GM21576 (cell line): ENCODE data around the gene ALDOA.
A peak's percentile ranks its signal among the peaks of the same experiment; 100 is the strongest.

Experiments
- ATAC-seq: cut with Tn5 transposase; IDR thresholded peaks from one replicate; pipeline ENCODE4 v1.9.1; 2021; ENCODE audit warnings: mild to moderate bottlenecking, moderate library complexity; ENCODE audit not compliant: unreplicated experiment

ALDOA gene

DNA sequence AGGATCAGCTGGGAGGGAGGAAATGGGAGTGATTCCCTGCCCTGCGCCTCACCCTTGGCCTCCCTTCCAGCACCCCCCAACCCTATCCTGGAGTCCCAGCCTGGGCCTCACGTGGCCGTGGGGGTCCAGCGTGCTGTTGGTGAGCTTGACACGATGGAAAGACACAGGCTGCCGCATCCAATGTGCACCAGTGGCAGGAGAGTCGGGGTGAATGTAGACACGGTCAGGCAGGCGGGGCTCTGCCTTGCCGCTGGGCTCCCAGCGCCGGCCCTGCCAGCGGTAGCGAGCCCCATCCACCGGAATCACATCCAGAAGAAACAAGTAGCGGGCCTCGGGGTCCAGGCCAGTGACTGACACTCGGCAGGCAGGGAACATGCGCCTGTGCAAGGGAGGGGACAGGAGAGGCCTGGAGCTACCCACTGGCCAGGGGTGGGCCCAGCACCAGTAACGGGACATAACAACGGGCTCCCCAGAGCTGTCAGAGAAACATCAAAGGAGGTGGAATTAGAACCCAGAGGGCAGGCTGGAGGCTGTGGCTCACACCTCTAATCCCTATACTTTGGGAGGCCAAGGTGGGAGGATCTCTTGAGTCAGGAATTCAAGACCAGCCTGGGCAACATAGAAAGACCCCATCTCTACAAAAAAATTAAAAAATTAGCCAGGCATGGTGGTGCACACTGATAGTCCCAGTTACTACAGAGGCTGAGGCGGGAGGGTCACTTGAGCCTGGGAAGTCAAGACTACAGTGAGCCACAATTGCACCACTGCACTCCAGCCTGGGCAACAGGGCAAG is 23.5 kb downstream of the ALDOA start:
- ATAC-seq, result no peak

DNA sequence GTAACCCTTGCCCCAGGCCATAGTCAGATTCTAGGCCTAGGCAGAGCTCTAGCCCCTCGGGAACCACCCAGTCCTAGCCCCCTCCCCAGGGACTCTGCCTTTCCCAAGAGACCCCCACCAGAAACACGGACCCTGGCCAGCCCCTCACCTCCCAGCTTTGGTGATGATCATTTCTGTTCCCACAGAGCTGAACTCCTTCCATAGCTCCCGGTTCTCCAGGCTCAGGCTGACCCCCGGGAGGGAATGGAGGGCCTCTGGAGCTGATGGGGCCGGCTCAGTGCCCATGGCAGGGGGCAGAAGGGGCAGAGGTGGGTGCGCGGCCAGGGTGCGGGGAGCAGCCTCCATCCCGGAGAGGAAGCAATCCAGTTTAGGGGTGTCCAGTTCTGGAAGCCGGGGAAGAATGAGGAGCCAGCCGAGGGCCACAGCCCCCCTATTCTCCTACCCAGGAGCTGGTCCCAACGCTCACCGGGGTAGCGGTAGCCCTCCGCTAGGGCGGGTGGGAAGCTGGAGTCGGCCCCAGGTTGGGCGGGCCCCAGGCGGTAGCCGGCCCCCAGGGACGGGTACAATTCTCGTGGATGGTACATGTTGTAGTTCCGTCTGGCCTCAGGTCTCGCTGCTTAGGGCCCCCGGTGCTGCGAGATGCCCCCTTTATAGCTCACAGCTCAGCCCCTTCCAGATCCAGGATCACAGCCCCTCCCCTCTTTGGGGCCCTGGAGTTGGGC is 25.2 kb downstream of the ALDOA start:
- ATAC-seq, result no peak

DNA sequence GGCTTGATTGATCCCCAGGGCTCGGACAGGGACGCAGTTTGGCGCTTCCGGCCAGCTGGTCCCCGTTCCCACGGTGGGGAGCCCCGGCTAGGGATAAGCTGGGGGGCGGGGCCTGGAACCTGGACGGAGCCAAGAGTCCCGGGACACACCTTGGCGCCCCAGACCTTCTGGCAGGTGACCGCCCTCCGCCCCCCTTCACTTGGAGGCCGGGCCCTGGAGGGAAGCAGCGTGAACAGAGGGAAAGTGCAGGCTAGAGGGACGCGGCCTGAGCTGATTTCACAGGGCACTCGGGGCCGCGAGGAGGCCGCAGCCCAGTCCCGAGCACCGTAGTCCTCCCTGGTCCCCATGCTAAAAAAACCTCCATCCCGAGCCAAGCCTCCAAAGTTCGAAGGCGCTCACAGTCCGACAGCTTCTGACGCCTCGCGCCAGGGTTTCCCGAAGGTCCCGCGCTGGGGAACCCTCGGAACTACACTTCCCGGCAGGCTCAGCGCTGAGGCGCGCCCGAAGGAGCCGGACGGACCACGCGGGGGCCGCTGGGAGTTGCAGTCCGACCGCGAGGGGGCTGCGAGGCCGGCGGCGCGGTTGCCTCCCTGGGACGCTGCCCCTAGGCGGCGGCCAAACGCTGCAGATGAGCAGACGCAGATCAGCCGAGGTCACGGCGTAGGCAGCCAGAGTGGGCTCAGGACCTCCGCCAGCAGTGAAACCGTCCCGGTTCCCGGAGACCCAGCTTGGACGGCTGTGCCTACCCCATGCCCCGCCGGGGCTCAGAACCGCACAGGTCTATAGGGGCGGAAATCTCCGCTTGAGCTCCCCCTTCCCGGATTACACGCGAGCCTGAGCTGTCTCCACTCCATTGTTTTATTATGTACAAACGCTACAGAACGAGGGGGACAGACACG is 26.2 kb downstream of the ALDOA start, which contains the start of gene TBX6:
Gene TBX6, minus strand, starts transcription at position 451 of the 899 bp plus-strand sequence. CDS start 731 bp downstream, outside the sequence.
- ATAC-seq, result peak; percentile 50

DNA sequence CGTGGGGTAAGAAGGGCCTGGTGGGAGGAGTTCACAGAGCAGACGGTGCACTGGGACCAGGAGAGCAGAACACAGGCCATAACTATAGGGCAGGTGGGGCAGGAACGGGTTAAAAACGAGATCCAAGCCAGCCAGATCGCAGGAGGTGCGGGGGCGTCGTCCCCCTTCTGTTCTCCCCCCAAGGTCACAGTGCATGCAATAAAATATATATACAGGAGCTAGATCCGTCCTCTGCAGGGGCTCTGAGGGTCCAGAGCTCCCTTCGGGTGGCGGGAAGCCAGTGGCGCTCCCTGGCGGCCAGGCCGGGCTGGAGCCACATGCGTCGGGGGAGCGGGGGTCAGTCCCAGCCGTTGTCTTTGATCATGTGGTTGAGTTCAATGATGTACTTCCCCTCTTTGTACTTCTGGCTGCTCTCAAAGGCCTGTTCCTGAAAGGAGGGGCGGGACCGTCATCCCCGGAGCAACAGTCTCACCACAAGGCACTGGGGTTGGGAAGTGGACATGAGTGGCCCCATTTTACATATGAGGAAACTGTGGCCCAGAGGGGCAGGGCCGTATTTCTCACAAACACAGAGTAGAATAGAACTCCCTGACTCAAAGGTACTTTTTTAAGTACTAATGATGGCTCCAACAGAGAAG is 26.9 kb downstream of the ALDOA start:
- ATAC-seq, result peak; percentile 36

DNA sequence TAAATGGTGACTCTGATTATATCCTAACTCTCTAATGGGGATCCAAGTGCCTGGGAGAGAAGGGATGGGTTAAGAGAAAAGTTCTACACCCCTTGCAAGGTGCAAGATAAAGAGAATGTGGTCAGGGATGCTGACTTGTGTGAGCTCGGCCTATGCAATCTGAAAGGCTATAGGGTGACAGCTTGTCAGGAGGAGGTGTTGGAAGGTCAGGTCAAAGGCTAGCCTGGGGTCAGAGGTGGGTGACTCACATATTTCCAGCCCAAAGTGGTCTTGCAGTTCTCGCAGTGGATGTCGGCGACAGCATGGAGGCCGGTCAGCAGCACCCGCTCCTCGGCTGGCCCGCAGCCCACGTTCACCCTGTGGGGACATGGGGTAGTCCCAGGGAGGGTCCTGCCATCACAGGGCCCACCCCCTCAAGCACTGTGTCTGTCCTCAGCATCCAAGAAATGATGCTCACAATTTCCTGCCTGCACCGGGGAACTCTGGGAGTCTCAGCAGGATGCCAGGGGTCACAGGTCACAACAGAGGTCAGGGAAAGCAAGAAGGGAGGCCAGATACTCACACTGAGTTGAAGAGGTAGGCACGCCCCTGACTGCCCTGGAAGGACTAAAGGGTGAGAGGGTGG is 29.1 kb downstream of the ALDOA start:
- ATAC-seq, result no peak

DNA sequence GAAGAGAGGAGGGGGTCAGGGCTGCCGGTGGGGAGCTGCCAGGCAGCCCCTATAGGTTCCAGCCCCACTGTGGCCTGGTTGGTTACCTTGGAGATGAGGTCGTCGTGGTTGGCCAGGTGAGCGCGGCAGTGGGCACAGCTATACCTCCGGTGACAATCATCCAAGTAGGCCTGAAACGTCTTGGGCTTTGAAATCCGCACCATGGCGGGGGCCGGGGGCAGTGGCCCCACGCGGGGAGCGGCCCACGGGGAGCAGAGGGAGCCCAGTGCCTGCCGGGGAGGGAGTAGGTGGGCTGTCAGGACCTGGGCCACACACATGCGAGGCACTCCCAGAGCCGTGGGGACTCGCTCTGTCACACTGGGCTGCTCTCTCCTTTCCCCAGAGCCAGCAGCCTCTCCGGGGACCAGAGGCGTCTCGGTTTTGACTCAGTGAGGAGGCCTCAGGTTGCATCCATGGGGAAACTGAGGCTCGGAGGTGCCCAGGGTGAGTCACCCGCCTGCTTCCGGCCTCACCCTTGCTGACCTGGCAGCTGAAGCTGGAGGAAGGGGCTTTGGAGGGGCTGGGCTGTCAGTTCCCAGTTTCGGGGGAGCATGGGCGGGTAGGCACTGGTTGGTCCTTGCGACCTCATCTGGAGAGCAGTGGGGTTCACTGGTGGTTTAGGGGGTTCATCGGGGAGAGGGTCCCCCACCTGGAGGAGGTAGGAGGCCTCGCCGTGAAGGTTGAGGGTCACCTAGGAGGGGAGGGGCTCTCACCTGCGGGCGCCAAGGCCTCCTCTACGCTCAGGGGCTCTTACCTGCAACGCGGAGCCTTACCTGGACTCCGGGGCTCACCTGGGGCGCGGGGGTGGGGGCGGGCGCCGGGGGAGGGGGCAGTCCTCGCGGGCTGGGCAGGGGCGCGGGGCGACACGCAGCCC is 29.9 kb downstream of the ALDOA start:
- ATAC-seq, result no peak

DNA sequence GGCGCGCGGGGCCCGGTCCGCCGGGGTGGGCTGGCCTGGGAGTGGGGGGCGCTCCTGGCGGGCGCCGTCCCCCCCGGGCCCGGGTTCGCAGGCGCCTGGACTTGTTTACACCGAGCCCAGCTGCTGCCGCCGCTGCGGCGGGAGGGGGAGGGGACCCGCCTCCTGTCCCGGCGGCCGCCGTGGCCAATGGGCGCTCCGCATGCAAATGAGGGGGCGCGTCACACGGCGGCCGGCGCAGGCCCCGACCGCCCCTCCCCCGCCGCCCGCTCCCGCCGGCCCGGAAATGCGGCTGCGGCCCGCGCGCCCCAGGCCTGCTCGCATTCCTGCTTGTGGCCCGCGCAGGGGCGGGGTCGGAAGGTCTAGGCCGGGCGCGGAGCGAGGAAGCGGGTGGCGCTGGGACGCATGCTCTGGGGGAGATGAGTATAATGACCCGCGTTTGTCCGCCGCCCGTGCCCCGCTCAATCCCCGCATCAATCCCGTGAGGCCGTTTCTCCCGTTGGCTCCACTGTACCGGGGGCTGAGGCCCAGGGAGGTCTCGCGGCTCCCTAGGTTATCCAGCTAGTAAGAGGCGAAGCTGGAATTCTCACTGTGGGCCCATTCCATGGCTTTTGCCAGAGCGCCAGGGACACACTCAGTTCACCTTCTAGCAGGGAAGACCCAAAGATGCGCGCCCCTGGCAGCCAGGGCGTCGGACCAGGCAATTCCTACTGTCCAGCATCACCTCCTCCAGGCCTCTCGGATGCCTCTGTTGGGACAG is 30.7 kb downstream of the ALDOA start, which contains the start of gene YPEL3:
Gene YPEL3, minus strand, starts transcription at position 109 of the 757 bp plus-strand sequence. CDS start 731 bp downstream, outside the sequence.
- ATAC-seq, result peak; percentile 29

DNA sequence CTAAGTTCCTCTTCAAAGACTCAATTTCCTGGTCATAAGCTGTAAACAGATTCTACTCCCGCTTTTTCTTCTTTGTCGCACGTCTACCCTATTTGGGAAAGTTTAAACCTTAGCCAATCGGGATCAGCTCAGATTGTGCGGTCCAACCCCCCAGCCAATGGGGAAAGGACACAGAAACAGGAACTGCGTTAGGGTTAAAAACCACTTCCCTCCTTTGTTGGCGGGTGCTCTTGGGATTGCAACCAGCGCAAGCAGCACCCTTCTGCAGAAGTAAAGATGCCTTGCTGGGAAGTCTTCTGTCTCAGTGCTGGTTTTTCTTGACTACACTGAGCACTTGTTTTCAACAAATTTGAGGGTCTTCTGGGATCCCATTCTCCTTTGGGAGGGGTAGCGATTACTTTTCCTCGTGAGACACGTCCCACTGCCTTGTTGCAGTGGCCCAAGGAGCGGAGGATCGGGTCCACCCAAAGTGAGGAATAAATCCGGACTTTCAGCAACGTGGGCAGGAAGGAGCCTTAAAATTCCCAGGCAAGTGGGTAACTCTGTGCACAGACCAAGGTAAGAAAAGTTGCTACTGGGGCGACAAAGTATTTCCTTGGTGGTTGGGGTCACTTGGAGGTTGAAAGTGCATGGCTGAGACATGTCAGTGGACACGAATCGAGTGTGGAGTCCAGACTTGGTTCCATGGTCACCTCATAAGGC is 31.5 kb downstream of the ALDOA start:
- ATAC-seq, result no peak

DNA sequence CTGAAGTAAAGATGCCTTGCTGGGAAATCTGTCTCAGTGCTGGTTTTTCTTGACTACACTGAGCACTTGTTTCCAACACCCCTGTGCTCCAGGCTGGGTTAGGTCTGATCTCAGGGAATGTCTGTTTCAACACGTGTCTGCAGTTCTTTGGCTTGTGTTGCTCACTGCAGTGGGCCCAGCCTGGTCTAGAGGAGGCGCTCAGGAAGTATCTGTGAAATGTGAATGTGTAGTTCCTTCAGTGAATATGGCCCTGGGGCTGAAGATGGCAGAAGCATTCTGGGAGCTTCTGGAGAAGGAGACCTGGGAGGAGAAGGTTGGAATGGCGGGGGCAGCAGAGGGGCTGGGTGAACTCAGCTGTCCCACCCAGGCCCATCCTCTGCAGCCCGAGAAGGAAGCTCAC is 38.5 kb downstream of the ALDOA start:
- no peak for ATAC-seq

DNA sequence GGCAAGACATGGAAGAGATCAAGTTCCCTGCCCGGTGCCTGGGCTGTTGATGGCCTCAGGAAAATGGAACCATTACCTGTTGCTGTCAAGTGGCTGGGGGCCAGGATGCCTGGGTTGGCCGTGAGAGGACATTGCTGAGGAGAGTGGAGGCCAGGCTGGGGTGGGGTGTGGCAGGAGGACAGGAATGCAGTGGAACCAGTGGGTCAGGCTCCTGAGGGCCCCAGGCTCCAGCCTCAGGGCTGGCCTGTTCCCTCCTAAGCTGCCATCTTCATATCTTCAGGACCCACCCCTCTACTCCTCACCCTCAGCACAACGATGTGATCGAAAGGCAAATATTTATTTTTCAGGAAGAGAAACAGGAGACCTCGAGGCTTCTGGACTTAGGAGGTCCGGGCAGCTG is 38.9 kb downstream of the ALDOA start:
- ATAC-seq, result no peak

DNA sequence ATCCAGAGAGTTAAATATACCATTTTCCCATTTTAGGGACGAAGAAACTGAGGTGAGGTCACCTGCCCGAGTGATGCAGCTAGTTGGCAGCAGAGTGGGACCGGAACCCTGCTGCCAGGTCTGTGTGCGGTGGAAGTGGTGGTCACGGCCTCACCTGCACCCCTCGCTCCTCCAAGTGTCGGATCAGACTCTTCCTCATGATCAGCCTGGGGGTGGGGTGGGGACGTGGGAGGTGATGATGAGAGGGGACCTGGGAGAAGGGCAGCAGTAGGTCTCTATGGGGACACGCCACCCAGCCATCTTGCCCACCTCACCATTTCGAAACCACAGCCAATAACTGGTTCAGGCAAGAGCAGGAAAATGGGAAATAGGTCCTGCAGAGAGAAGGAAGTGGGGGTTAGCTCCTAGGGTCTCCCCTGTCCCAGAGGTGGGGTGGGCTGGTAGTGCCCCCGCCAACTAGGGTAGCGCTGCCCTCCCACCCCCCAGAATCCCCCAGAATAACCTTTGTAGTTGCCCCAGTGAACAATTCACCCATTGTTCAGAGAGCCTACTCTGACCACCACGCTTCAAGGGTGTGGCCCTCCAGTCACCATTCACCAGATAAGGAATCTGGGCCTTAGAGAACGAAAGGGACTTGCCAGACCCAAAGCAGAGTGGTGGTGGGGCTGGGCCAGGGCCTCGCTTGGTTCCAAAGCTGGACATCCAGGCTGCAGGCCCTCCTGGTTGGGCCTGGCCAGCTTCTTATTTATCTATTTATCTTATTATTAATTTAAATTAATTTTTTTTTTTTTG is 42.7 kb downstream of the ALDOA start:
- ATAC-seq, result no peak

DNA sequence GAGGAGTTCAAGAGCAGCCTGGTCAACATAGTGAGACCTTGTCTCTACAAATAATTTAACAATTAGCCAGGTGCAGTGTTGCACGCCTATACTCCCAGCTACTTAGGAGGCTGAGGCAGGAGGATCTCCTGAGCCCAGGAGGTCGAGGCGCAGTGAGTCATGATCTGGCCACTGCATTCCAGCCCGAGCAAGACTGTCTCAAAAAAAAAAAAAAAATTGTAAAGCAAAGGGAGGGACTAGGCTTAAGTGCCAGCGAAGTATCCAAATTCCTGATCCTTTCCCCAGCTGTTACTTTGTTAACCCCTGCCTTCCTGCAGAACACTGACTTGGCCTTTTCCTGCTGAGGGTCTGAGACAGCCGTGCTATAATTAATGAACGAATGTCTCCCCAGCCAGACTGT is 45.1 kb downstream of the ALDOA start:
- ATAC-seq, result no peak

DNA sequence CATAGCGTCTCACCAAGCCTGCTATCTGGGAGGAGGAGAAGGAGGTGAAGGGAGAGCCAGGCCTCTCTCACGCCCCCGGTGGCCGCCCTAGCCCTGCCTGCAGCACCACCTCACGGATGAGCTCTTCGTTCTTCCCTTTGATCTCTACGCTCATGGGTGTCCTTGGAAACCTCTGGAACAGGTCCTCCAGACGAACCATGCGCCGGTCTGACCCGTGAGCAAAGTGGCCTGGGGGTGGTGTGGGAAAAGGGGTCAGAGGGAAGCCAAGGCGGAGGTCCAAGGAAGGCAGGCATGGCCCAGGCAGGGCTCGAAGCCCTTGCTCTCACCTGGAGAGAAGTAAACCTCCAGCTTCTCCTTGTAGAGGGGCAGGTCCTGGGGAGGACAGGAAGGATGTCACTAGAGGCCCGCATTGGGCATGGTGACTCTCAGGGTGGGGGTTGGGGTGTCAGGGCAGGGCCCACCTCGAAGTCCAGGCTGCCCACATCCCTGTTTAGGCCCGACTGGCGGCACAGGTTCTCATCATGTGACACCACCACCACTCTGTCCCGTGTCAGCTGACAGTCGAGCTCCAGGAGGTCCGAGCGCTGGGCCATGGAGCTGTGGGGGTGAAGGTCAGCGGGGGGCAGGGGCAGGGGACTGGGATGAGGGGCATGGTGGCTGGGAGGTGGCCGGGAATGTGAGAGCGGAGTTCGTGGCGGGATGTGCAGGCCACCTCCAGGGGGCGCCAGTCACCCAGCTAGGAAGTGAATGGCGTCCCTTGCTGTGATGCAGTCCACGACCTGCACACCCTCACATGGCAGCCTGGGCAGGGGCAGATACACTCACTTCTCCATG is 46.9 kb downstream of the ALDOA start:
- ATAC-seq, result no peak

DNA sequence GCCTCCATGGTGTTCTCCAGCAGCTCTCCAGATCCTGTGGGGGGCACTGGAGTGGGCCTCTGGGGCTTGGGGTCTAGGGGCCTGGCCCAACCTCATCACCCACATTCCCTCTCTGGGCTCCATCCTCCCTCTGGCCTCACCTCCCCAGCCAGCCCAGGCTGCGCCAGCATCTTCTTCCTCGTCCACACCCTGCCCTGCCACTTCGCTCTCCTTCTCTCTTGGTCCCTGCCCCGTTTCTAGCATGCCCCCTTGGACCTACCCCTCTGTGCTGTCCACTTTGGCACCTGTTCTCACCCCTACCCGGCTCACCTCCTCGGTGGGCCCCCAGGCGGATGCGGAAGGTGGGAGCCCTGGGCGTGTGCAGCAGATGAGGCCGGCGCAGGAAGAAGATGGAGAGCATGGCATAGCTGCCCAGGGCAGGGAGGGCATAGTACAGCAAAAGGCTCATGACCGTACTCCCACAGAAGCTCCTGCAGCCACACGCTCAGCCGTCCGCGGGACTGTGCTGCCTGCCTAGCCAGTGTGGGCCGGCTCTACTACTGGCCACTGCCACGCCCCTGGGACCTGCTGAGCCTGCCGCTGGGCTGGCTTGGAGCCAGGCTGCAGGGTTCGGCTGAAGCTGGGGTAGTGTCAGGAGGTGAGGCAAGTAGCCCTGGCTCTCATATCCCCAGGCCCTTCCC is 47.6 kb downstream of the ALDOA start, which contains the start of gene GDPD3:
Gene GDPD3, minus strand, starts transcription at position 507 of the 680 bp plus-strand sequence. Its CDS starts 59 bp downstream, at position 448.
- no peak for ATAC-seq

DNA sequence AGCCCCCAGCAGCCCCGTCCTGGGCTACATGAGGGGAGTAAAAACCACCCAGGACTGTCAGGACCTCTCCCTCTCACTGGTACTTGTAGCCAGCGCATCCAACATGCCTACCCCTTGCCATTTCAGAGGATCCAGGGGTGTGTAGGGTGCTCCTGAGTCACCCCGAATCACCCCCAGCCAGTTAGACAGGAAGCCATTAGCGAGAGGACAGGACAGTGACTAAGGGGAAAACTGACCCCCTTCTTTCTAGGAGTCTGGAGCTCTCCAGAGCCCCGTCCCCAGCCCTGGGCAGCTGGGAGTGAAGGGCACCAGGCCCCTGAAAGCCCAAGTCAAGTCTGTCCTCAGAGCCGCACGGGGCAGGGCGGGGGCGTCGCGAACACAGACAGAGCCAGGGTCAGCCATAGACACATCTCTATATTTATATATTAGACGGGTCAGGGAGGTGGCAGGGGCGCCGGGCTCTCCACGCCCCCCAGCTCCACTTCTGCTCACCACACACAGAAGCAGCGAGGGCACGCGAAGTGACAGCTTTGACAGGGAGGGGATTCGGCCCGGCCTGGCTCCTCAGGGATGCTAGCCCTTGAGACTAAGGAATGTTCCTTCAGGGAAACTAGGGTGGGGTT is 48.3 kb downstream of the ALDOA start:
- no peak for ATAC-seq
